Stimulated activated CD4-positive, alpha-beta T cell treated with anti-CD3 and anti-CD28 coated beads, Interleukin-1b, Interleukin-23, amount 100 ng/mL, for 4 hours (primary cell): ENCODE results near the gene FRMPD3.

Experiments used
- DNase-seq, 2 donors: peaks; one replicate each; pipeline ENCODE4 v3.0.0-alpha.2; 2020; ENCODE audit warnings: low read depth in 2 of 2

FRMPD3 gene

GRCh38 chrX:107480272-107480671, 30.8 kb downstream of the FRMPD3 start:
- DNase-seq: no peak

GRCh38 chrX:107482046-107482445, 32.6 kb downstream of the FRMPD3 start:
- DNase-seq: no peak

GRCh38 chrX:107484002-107484726, 34.7 kb downstream of the FRMPD3 start:
- no peak for DNase-seq

GRCh38 chrX:107485013-107485412, 35.6 kb downstream of the FRMPD3 start:
- DNase-seq: no peak

- no peak for DNase-seq
These were observed 43.7 kb downstream of the FRMPD3 start for GRCh38 chrX:107493141-107493540.

- no peak for DNase-seq
These were observed 47.3 kb downstream of the FRMPD3 start for GRCh38 chrX:107496786-107497185.
